Stimulated activated CD8-positive, alpha-beta memory T cell treated with anti-CD3 and anti-CD28 coated beads, Interleukin-15, amount 100 ng/mL, for 48 hours (primary cell): ENCODE data around the gene PRDM12.

Source experiments
- DNase-seq, 2 donors: peaks; one replicate each; pipeline ENCODE4 v3.0.0-alpha.2; 2020; ENCODE audit warnings: low read depth in 2 of 2

The PRDM12 gene

DNA sequence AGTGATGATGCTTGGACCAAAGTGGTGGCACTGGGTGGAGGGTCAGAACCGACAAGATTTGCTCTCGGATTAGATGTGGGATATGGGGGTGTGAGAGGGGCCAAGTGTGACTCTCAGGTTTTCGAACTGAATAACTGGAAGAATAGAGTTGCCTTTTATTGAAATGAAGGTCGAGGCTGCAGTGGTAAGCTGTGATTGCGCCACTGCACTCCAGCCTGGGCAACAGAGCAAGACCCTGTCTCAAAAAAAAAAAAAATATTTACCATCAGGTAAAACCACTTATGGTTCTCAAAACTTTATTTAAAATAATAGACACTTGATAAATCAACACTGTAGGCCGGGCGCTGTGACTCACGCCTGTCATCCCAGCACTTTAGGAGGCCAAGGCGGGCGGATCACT lies 56.4 kb downstream of the PRDM12 start:
- DNase-seq, result no peak

DNA sequence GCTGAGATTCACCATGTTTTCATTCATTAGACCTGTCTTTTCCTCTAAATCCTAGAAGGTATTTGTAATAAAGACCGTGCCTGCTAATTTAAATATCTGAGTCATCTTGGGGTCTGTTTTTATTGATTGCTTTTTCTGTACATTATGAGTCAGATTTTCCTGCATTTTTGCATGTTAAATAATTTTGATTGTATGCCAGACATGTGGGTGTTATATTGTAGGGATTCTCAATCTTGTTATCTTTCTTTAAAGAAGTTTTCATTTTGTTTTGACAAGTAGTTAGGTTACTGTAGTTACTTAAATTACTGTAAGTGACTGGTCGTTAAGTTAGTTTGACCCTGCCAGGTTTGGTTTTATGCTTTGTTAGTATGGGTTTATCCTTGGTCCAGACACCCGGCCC lies 64.3 kb downstream of the PRDM12 start:
- no peak for DNase-seq

DNA sequence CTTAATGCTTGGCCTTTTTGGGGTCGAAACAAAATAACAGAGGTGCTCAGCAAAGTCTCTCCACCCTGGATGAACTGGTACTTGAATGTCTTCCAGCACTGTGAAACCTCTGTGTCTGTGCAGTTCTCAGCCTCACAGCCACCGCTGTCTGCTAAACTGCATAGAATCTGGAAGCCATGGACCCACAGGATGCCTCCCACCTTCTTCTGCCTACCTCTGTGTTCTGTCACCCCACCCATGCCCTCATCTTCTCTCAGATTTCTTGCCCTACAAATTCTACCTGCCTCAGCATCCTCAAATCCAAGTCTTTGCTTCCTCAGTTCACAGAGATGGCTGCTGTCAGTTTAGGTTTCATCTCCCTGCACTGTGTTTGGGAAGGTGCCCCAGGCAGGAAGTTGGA lies 64.8 kb downstream of the PRDM12 start:
- no peak for DNase-seq

DNA sequence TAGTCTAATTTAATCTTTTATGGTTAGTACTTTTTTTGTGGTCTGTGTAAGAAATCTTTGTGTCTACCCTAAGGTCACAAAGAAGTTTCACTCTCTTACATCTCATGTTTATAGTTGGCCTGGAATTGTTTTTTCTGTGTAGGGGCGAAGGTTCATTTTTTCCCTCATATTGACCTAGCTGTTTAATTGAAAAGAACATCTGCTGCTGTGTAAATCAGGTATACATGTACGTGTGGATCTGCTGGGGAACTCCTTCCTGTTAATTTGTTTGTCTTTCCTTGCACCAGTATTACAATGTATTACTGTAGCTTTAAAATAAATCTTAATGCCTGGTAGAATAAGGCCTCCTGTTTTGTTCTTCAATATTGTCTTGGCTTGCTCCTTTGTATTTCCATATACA lies 67.0 kb downstream of the PRDM12 start:
- no peak for DNase-seq

DNA sequence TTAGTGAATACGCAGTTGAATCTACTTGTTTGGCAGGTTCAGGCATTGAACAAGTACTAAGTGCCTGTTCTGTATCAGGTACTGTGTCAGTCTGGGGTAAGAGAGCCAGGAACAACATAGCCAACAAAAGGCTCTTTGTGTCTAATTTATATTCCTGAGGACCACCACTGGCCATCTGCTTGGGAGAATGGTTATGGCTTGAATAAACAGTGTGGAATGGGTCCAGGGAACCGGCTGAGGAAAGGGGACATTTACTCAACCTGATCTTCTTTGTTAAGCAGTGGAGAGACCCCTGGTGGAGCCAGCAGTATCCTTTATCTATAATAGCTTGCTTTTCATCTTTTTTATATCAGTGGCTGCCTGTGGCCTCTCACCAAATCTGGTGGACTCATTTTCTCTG lies 67.7 kb downstream of the PRDM12 start:
- no peak for DNase-seq
